GM12878 (cell line): ENCODE results near the gene C6orf15. TPM values are rescaled to one million over a fixed set of nuclear protein-coding genes. Genes with fewer than 3 reads are reported as not detected.

Experiments used
- BCL11A ChIP-seq: IDR thresholded peaks from 2 replicates; pipeline ENCODE4 v1.6.1; 2011; ENCODE audit warnings: low read depth, low read length
- DPF2 ChIP-seq: fragments of 450-650 bp; IDR thresholded peaks from 2 replicates; pipeline ENCODE4 v1.6.1; 2017; ENCODE audit warnings: mild to moderate bottlenecking
- EED ChIP-seq: sonication (generic); IDR thresholded peaks from 2 replicates; pipeline ENCODE4 v1.6.1; 2016; ENCODE audit warnings: antibody characterized with exemption, low read depth
- EP300 ChIP-seq, 2 experiments: fragments of 150-350 bp in 1 of 2; IDR thresholded peaks; 2 replicates each; pipeline ENCODE4 v1.6.1; 2011 to 2012; ENCODE audit warnings: low read depth in 2 of 2, low read length in 2 of 2, borderline replicate concordance in 1 of 2, improper control_type of control experiment in 1 of 2, inconsistent platforms in 1 of 2; ENCODE audit not compliant: control insufficient read depth in 1 of 2
- ESRRA ChIP-seq: IDR thresholded peaks from 2 replicates; pipeline ENCODE4 v1.6.1; 2012; ENCODE audit warnings: mild to moderate bottlenecking, low read length, improper control_type of control experiment
- MTA3 ChIP-seq: IDR thresholded peaks from 2 replicates; pipeline ENCODE4 v1.6.1; 2012; ENCODE audit warnings: low read length, inconsistent platforms, borderline replicate concordance
- MXI1 ChIP-seq: fragments of 150-350 bp; IDR thresholded peaks from 2 replicates; pipeline ENCODE4 v1.6.1; 2011; ENCODE audit warnings: low read depth, mild to moderate bottlenecking, inconsistent platforms, low read length, improper control_type of control experiment
- NBN ChIP-seq: fragments of 450-650 bp; IDR thresholded peaks from 2 replicates; pipeline ENCODE4 v1.6.1; 2016
- NFIC ChIP-seq: IDR thresholded peaks from 2 replicates; pipeline ENCODE4 v1.6.1; 2012; ENCODE audit warnings: low read depth, mild to moderate bottlenecking, inconsistent platforms, low read length, moderate library complexity
- NFYB ChIP-seq: IDR thresholded peaks from 2 replicates; pipeline ENCODE4 v1.6.1; 2011; ENCODE audit warnings: low read depth, mild to moderate bottlenecking, low read length, improper control_type of control experiment, moderate library complexity; ENCODE audit not compliant: insufficient read depth
- NR2C1 ChIP-seq: fragments of 450-650 bp; IDR thresholded peaks from 2 replicates; pipeline ENCODE4 v1.6.1; 2017; ENCODE audit warnings: antibody characterized with exemption, mild to moderate bottlenecking, moderate library complexity
- NR2F1 ChIP-seq: fragments of 450-650 bp; conservative IDR thresholded peaks from 2 replicates; pipeline ENCODE4 v1.6.1; 2017; ENCODE audit warnings: mild to moderate bottlenecking
- NRF1 ChIP-seq: conservative IDR thresholded peaks from 2 replicates; pipeline ENCODE4 v1.6.1; 2011; ENCODE audit warnings: mild to moderate bottlenecking, low read depth, low read length, improper control_type of control experiment
- POLR2A ChIP-seq: IDR thresholded peaks from 2 replicates; pipeline ENCODE4 v1.6.1; 2011; ENCODE audit warnings: low read depth, mild to moderate bottlenecking, low read length
- TCF12 ChIP-seq: IDR thresholded peaks from 2 replicates; pipeline ENCODE4 v1.6.1; 2011; ENCODE audit warnings: low read depth, mild to moderate bottlenecking, low read length
- ZNF274 ChIP-seq: IDR thresholded peaks from one replicate; pipeline ENCODE4 v1.8.0; 2011; ENCODE audit not compliant: insufficient read length, insufficient read depth
- ZNF384 ChIP-seq: IDR thresholded peaks from 2 replicates; pipeline ENCODE4 v1.6.1; 2012; ENCODE audit warnings: low read depth, mild to moderate bottlenecking, low read length, improper control_type of control experiment, borderline replicate concordance
- polyA plus RNA-seq, 11 experiments: library from polyadenylated mRNA; depleted of rRNA in 4 of 11; unstranded in 6 of 11; stranded (reverse) in 5 of 11; fragments of >200 nt; fragmentation: Nextera tagmentation in 4 of 11; fragmentation: Illumina TruSeq in 1 of 11; extraction: Ambion mirVana in 4 of 11; extraction: Trizol in 1 of 11; gene quantifications; 1 replicate in 1 of 11; 2 replicates in 10 of 11; pipeline versions ENCODE4 v1.2.1 to v1.2.3, GENCODE V29; 2011 to 2016; ENCODE audit warnings: inconsistent platforms in 2 of 11, missing spikeins in 2 of 11, low read depth in 1 of 11
- total RNA-seq, 4 experiments: library from RNA; depleted of rRNA in 3 of 4; stranded (reverse); fragments of >200 nt in 3 of 4; fragmentation: Illumina TruSeq in 1 of 4; extraction: Trizol in 1 of 4; gene quantifications; 2 replicates each; pipeline versions ENCODE4 v1.2.1 to v1.2.3, GENCODE V29; 2013 to 2021
- TF ChIP-seq, protein P1 (sequence below): IDR thresholded peaks from 2 replicates; pipeline ENCODE4 v1.6.1; 2011; ENCODE audit warnings: borderline replicate concordance, low read depth, mild to moderate bottlenecking, moderate library complexity, mixed read lengths, low read length; ENCODE audit not compliant: insufficient read depth; ENCODE audit errors: extremely low read length
- TF ChIP-seq, protein P2 (sequence below): IDR thresholded peaks from 2 replicates; pipeline ENCODE4 v1.6.1; 2012; ENCODE audit warnings: improper control_type of control experiment, low read depth, low read length; ENCODE audit not compliant: insufficient replicate concordance
- TF ChIP-seq, protein P3 (sequence below): fragments of 450-650 bp; IDR thresholded peaks from 2 replicates; pipeline ENCODE4 v1.6.1; 2014; ENCODE audit warnings: mild to moderate bottlenecking
- TF ChIP-seq, protein P4 (sequence below): fragments of 150-350 bp; IDR thresholded peaks from 2 replicates; pipeline ENCODE4 v1.6.1; 2014; ENCODE audit warnings: mild to moderate bottlenecking, low read depth, low read length

Gene C6orf15
- total and polyA plus RNA-seq, 10 of the 15 experiments (the other 5 are each of a cell fraction or from before 2014, with no cell fraction given): not detected

DNA sequence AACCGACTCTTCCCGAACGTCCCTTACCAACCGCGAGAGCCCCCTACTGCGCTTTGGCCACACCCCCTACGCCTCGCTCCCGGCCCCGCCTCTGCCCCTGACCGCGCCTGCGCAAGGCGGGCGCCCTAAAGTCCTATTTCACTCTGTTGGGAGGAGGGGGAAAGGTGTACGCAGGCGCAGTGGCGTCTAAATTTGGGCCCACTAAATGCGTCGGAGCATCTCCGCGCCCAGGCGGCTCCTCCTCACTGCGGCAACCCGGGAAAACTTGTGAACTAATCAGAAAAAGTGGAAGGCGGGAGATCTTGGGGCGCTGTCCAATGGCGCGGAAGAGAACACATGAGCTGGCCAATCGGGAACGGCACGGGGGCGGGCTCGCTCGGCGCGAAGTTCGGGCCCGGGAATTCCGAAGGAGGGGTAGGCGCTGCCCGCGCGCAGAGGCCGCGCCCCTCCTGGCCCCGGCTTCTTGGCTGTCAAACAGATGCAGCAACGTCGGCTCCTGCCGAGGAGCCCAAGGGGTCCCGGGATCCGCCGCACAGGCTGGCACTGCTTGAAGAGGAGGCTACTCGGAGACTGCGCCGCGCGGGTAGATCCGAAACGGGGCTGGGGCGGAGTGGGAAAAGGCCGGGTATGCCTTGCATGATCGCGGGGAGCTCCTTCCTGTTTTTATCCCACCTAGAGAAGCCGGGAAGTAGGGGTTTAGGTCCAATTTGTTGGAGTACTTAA lies 45.9 kb upstream of the C6orf15 start, which contains the start of gene TCF19 (continued):
- TF ChIP-seq, protein P1, sequence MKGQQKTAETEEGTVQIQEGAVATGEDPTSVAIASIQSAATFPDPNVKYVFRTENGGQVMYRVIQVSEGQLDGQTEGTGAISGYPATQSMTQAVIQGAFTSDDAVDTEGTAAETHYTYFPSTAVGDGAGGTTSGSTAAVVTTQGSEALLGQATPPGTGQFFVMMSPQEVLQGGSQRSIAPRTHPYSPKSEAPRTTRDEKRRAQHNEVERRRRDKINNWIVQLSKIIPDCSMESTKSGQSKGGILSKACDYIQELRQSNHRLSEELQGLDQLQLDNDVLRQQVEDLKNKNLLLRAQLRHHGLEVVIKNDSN: no peak
- TF ChIP-seq ZNF274 (no peak), ESRRA (no peak), ZNF384 (no peak), POLR2A (peak; percentile 66), NFYB (peak; percentile 99), MTA3 (no peak), NFIC (no peak), NR2C1 (no peak), EP300 (IDR thresholded peaks at IDR 0.05; ENCODE audit: borderline replicate concordance in 1 of 2, control insufficient read depth in 1 of 2, low read depth in 2 of 2, low read length in 2 of 2) (no peak), TCF12 (no peak), NR2F1 (no peak), BCL11A (no peak), NBN (no peak), EED (peak; percentile 57), DPF2 (peak; percentile 19; the same call in 1 of the 2 replicates), MXI1 (peak; percentile 84), NRF1 (peak; percentile 84)
- TF ChIP-seq, protein P2, sequence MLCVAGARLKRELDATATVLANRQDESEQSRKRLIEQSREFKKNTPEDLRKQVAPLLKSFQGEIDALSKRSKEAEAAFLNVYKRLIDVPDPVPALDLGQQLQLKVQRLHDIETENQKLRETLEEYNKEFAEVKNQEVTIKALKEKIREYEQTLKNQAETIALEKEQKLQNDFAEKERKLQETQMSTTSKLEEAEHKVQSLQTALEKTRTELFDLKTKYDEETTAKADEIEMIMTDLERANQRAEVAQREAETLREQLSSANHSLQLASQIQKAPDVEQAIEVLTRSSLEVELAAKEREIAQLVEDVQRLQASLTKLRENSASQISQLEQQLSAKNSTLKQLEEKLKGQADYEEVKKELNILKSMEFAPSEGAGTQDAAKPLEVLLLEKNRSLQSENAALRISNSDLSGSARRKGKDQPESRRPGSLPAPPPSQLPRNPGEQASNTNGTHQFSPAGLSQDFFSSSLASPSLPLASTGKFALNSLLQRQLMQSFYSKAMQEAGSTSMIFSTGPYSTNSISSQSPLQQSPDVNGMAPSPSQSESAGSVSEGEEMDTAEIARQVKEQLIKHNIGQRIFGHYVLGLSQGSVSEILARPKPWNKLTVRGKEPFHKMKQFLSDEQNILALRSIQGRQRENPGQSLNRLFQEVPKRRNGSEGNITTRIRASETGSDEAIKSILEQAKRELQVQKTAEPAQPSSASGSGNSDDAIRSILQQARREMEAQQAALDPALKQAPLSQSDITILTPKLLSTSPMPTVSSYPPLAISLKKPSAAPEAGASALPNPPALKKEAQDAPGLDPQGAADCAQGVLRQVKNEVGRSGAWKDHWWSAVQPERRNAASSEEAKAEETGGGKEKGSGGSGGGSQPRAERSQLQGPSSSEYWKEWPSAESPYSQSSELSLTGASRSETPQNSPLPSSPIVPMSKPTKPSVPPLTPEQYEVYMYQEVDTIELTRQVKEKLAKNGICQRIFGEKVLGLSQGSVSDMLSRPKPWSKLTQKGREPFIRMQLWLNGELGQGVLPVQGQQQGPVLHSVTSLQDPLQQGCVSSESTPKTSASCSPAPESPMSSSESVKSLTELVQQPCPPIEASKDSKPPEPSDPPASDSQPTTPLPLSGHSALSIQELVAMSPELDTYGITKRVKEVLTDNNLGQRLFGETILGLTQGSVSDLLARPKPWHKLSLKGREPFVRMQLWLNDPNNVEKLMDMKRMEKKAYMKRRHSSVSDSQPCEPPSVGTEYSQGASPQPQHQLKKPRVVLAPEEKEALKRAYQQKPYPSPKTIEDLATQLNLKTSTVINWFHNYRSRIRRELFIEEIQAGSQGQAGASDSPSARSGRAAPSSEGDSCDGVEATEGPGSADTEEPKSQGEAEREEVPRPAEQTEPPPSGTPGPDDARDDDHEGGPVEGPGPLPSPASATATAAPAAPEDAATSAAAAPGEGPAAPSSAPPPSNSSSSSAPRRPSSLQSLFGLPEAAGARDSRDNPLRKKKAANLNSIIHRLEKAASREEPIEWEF: no peak
- TF ChIP-seq, protein P3, sequence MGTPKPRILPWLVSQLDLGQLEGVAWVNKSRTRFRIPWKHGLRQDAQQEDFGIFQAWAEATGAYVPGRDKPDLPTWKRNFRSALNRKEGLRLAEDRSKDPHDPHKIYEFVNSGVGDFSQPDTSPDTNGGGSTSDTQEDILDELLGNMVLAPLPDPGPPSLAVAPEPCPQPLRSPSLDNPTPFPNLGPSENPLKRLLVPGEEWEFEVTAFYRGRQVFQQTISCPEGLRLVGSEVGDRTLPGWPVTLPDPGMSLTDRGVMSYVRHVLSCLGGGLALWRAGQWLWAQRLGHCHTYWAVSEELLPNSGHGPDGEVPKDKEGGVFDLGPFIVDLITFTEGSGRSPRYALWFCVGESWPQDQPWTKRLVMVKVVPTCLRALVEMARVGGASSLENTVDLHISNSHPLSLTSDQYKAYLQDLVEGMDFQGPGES: peak; percentile 96
- TF ChIP-seq, protein P4, sequence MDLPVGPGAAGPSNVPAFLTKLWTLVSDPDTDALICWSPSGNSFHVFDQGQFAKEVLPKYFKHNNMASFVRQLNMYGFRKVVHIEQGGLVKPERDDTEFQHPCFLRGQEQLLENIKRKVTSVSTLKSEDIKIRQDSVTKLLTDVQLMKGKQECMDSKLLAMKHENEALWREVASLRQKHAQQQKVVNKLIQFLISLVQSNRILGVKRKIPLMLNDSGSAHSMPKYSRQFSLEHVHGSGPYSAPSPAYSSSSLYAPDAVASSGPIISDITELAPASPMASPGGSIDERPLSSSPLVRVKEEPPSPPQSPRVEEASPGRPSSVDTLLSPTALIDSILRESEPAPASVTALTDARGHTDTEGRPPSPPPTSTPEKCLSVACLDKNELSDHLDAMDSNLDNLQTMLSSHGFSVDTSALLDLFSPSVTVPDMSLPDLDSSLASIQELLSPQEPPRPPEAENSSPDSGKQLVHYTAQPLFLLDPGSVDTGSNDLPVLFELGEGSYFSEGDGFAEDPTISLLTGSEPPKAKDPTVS: no peak
